Panc1 (cell line): ENCODE results near the gene ARID5B. TPM values are rescaled to one million over a fixed set of nuclear protein-coding genes. Genes with fewer than 3 reads are reported as not detected.
A peak's percentile ranks its signal among the peaks of the same experiment; 100 is the strongest.

ENCODE experiments used
- ATAC-seq: fragments of 200-7000 bp; cut with Tn5 transposase; 2 replicates; pipeline ENCODE4 v1.9.1; 2020; ENCODE audit warnings: mild to moderate bottlenecking, moderate library complexity
- BruUV-seq: library from RNA; stranded (reverse); fragments of 400-500 nt; replicated peaks from 2 replicates; lab custom pipeline; 2021; lab: Mats Ljungman, UMichigan
- CTCF ChIA-PET: fragments of 300-600 bp; sonication (Branson Sonifier 250); formaldehyde crosslinking; loops from one replicate; lab custom pipeline; 2022; ENCODE audit warnings: antibody characterized with exemption; lab: Charles Lee
- POLR2A ChIA-PET: fragments of 300-600 bp; sonication (Branson Sonifier 250); formaldehyde crosslinking; loops from one replicate; lab custom pipeline; 2022; ENCODE audit warnings: antibody characterized with exemption; lab: Charles Lee
- DNase-seq: peaks from one replicate; pipeline ENCODE4 v3.0.0-alpha.2; 2010; ENCODE audit warnings: low read depth, low spot score
- H3K27ac ChIP-seq: 2 replicates; pipeline ENCODE4 v1.5.1; 2011; ENCODE audit warnings: mild to moderate bottlenecking, low read length, inconsistent platforms
- H3K27me3 ChIP-seq: fragments of 200-500 bp; sonication (Bioruptor generic); 2 replicates; pipeline ENCODE4 v1.6.0; 2014; ENCODE audit warnings: low read length, inconsistent platforms; ENCODE audit not compliant: control insufficient read depth, insufficient read depth
- H3K36me3 ChIP-seq: fragments of 200-500 bp; sonication (Bioruptor generic); 2 replicates; pipeline ENCODE4 v1.5.1; 2014; ENCODE audit warnings: inconsistent platforms, mild to moderate bottlenecking, low read length, moderate library complexity; ENCODE audit not compliant: control insufficient read depth, insufficient read depth
- H3K4me1 ChIP-seq: 2 replicates; pipeline ENCODE4 v1.5.1; 2011; ENCODE audit warnings: inconsistent platforms, mild to moderate bottlenecking, low read length, moderate library complexity; ENCODE audit not compliant: control insufficient read depth, insufficient read depth
- H3K4me3 ChIP-seq, 2 experiments: 2 replicates each; pipeline ENCODE4 v1.5.1; 2011 to 2012; ENCODE audit warnings: low read depth in 2 of 2, low read length in 2 of 2, mild to moderate bottlenecking in 2 of 2, inconsistent platforms in 1 of 2, moderate library complexity in 1 of 2
- H3K9me3 ChIP-seq: fragments of 200-500 bp; sonication (Bioruptor generic); 2 replicates; pipeline ENCODE4 v1.5.1; 2014; ENCODE audit warnings: low read depth, mild to moderate bottlenecking, inconsistent platforms, low read length, moderate library complexity; ENCODE audit not compliant: control insufficient read depth, insufficient read depth
- CTCF ChIP-seq: fragments of 450-650 bp; IDR thresholded peaks from 2 replicates; pipeline ENCODE4 v1.5.1; 2017; ENCODE audit warnings: mild to moderate bottlenecking
- POLR2AphosphoS5 ChIP-seq: IDR thresholded peaks from 2 replicates; pipeline ENCODE4 v1.6.1; 2012; ENCODE audit warnings: mild to moderate bottlenecking, low read depth, low read length, moderate library complexity
- REST ChIP-seq, 2 experiments: IDR thresholded peaks; 2 replicates each; pipeline ENCODE4 v1.6.1; 2011 to 2012; ENCODE audit warnings: low read depth in 2 of 2, control low read depth in 1 of 2, low read length in 1 of 2, mild to moderate bottlenecking in 1 of 2, moderate library complexity in 1 of 2; ENCODE audit not compliant: insufficient read depth in 1 of 2
- SIN3A ChIP-seq: IDR thresholded peaks from 2 replicates; pipeline ENCODE4 v1.6.1; 2012; ENCODE audit warnings: low read depth, mild to moderate bottlenecking, low read length, moderate library complexity, borderline replicate concordance; ENCODE audit not compliant: insufficient read depth
- TCF7L2 ChIP-seq: IDR thresholded peaks from 2 replicates; pipeline ENCODE4 v1.6.1; 2011; ENCODE audit warnings: mild to moderate bottlenecking, low read depth, low read length, inconsistent platforms
- in situ Hi-C: cut with HindIII; loops from 2 replicates; pipeline ENCODE4 v1.10.0; 2016; ENCODE audit warnings: low sequenced_read_pairs, low pct_unique_long_range_greater_than_20kb
- intact Hi-C: fragments of 100-400 bp; cut with micrococcal nuclease; formaldehyde crosslinking; loops from one replicate; pipeline ENCODE4 v1.10.0; 2022; ENCODE audit not compliant: unreplicated experiment
- total RNA-seq: library from RNA; stranded (reverse); gene quantifications from one replicate; pipeline ENCODE4 v1.2.1, GENCODE V29; 2021; ENCODE audit not compliant: unreplicated experiment

ARID5B gene
- total RNA-seq, 1 experiment from 2014 or later = 22.7 TPM

GRCh38 chr10:62080905-62081304, 179.4 kb downstream of the ARID5B start:
- Histone ChIP-seq H3K4me3 (no peak overlapping the region), H3K9me3 (no peaks in the 10 kb centered on the region), H3K36me3 (peaks cover 3% of the 10 kb centered on the region; the same call in 1 of the 2 replicates), H3K27ac (peak overlapping the region; percentile 68; the same call in 1 of the 2 replicates), H3K27me3 (no peaks in the 10 kb centered on the region), H3K4me1 (peaks cover 50% of the 10 kb centered on the region)
- in situ Hi-C loops (no loop called here), intact Hi-C loops (no loop called here)
- no TSS peak for BruUV-seq
- TF ChIP-seq SIN3A (no peak), REST (IDR thresholded peaks at IDR 0.05; ENCODE audit: insufficient read depth in 1 of 2, low read depth in 2 of 2, low read length in 1 of 2) (no peak), TCF7L2 (no peak), CTCF (no peak), POLR2AphosphoS5 (no peak)
- CTCF ChIA-PET = no interaction called here
- POLR2A ChIA-PET = no interaction called here
- no peak for ATAC-seq
- no peak for DNase-seq

GRCh38 chr10:62081341-62082270, 180.1 kb downstream of the ARID5B start:
- H3K27me3 ChIP-seq = no peaks in the 10 kb centered on the region
- peaks cover 5% of the 10 kb centered on the region; the same call in 1 of the 2 replicates for H3K36me3 ChIP-seq
- in situ Hi-C loops = no loop called here
- no TSS peak for BruUV-seq
- no peak overlapping the region for H3K4me3 ChIP-seq
- H3K4me1 ChIP-seq = peaks cover 47% of the 10 kb centered on the region
- no peak for TF ChIP-seq REST (IDR thresholded peaks at IDR 0.05; ENCODE audit: insufficient read depth in 1 of 2, low read depth in 2 of 2, low read length in 1 of 2)
- TF ChIP-seq SIN3A = no peak
- TF ChIP-seq POLR2AphosphoS5 = no peak
- no peak for TF ChIP-seq CTCF
- no peak for TF ChIP-seq TCF7L2
- ATAC-seq (no peak), DNase-seq (no peak)
- no peaks in the 10 kb centered on the region for H3K9me3 ChIP-seq
- peak overlapping the region; percentile 84 for H3K27ac ChIP-seq
- ChIA-PET POLR2A (interaction anchor here (0.5 to 0.6 kb wide), 2 partner anchors 425 to 637 kb away, joined by 4 read pairs; no protein-coding TSS in a partner anchor), CTCF (no interaction called here)
- intact Hi-C loops = no loop called here
